ENCODE results near the gene GCSH. TPM values are rescaled to one million over a fixed set of nuclear protein-coding genes. Genes with fewer than 3 reads are reported as not detected.

Gene GCSH
- total RNA-seq, 2 donors from 2014 or later = 109 to 118 TPM

DNA sequence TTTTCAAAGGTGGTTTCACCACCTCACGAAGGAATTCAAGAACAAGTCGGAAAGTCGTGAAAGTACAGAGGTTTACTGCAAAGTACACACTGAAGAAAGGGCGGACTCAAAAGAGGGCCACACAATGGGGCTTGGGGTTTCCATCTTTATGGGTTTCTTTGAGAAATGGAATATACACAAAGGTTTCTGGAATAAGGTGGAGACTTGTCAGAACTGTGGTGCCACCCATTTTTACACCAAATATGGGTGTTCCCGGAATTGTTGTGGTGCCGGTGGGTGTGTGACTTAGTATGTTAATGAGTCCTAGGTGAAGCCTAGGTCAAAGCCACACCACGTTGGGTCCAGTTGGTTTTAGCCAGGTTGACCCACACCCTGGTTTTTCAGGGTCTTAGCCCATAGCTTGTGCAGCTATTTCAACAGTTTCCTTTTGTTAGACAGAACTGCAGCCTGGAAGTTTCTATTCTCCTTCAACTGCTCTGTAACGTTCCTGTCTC lies 567 bp upstream of the GCSH start:
- Histone ChIP-seq H3K4me1 (ENCODE audit: control insufficient read depth, insufficient read depth, low read length) (no peaks in the 10 kb centered on the region), H3K36me3 (ENCODE audit: control insufficient read depth, insufficient read depth, low read length) (peaks cover 19% of the 10 kb centered on the region), H3K27me3 (ENCODE audit: control insufficient read depth, insufficient read depth, low read length, poor library complexity, severe bottlenecking) (no peaks in the 10 kb centered on the region), H3K4me3 (ENCODE audit: low read length) (peak overlapping the region; percentile 65), H3K9ac (ENCODE audit: extremely low read depth, low read length, poor library complexity, severe bottlenecking) (no peak overlapping the region), H3K27ac (ENCODE audit: low read depth, low read length) (no peak overlapping the region), H3K9me3 (ENCODE audit: control insufficient read depth, low read length) (no peaks in the 10 kb centered on the region)
- 60% methylated on average over 5 to 8 of the region's 8 CpGs for WGBS, 2 experiments (ENCODE audit: insufficient coverage in 1 of 2, insufficient read length in 1 of 2)
- no peak for DNase-seq
- no peak for TF ChIP-seq CTCF (conservative IDR thresholded peaks at IDR 0.05)
- Mint-ChIP-seq H3K27me3 (ENCODE audit: insufficient read depth) (no peaks in the 10 kb centered on the region), H3K36me3 (ENCODE audit: low read depth) (peaks cover 8% of the 10 kb centered on the region), H3K4me1 (peaks cover 4% of the 10 kb centered on the region), H3K27ac (peak overlapping the region; percentile 11), H3K4me3 (peak overlapping the region; percentile 76), H3K9me3 (no peaks in the 10 kb centered on the region)

DNA sequence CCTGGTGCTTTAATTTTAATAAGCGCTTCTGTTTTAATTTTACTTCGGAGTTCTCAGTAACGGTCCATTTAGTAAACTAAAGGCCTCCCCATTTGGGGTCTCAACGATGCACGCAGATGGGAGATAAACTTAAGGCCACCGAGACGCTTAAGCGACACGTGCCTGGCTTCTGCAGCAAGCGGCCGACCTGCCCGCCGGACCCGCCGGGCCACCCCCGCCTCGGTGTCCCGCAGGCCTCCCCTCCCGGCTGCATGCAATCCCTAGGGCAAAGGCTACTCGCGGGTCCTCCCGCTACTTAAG lies 592 bp downstream of the GCSH start:
- Mint-ChIP-seq H3K9me3 (no peaks in the 10 kb centered on the region), H3K4me3 (peak overlapping the region; percentile 76), H3K27ac (no peak overlapping the region), H3K36me3 (ENCODE audit: low read depth) (peaks cover 14% of the 10 kb centered on the region), H3K4me1 (peaks cover 4% of the 10 kb centered on the region), H3K27me3 (ENCODE audit: insufficient read depth) (no peaks in the 10 kb centered on the region)
- no peak for DNase-seq
- Histone ChIP-seq H3K9me3 (ENCODE audit: control insufficient read depth, low read length) (no peaks in the 10 kb centered on the region), H3K4me1 (ENCODE audit: control insufficient read depth, insufficient read depth, low read length) (no peaks in the 10 kb centered on the region), H3K27ac (ENCODE audit: low read depth, low read length) (peak overlapping the region; percentile 41), H3K4me3 (ENCODE audit: low read length) (peak overlapping the region; percentile 94), H3K36me3 (ENCODE audit: control insufficient read depth, insufficient read depth, low read length) (peaks cover 28% of the 10 kb centered on the region), H3K9ac (ENCODE audit: extremely low read depth, low read length, poor library complexity, severe bottlenecking) (peak overlapping the region; percentile 68), H3K27me3 (ENCODE audit: control insufficient read depth, insufficient read depth, low read length, poor library complexity, severe bottlenecking) (no peaks in the 10 kb centered on the region)
- no peak for TF ChIP-seq CTCF (conservative IDR thresholded peaks at IDR 0.05)
- 0% methylated on average over 20 to 22 of the region's 22 CpGs for WGBS, 2 experiments (ENCODE audit: insufficient coverage in 1 of 2, insufficient read length in 1 of 2)

GRCh38 chr16:81094771-81095251 lies 1.4 kb downstream of the GCSH start:
- no peak for DNase-seq
- no peak overlapping the region for H3K27ac ChIP-seq (ENCODE audit: low read depth, low read length)
- no peaks in the 10 kb centered on the region for H3K4me1 ChIP-seq (ENCODE audit: control insufficient read depth, insufficient read depth, low read length)
- H3K4me3 ChIP-seq (ENCODE audit: low read length) = peak overlapping the region; percentile 94
- Mint-ChIP-seq H3K27me3 (ENCODE audit: insufficient read depth) (no peaks in the 10 kb centered on the region), H3K4me3 (peak overlapping the region; percentile 76), H3K9me3 (no peaks in the 10 kb centered on the region), H3K36me3 (ENCODE audit: low read depth) (peaks cover 22% of the 10 kb centered on the region), H3K4me1 (peaks cover 4% of the 10 kb centered on the region), H3K27ac (no peak overlapping the region)
- no peak for TF ChIP-seq CTCF (conservative IDR thresholded peaks at IDR 0.05)
- WGBS, 2 experiments (ENCODE audit: insufficient coverage in 1 of 2, insufficient read length in 1 of 2) = 72 to 82% methylated on average over 17 to 21 of the region's 21 CpGs
- H3K9ac ChIP-seq (ENCODE audit: extremely low read depth, low read length, poor library complexity, severe bottlenecking) = peak overlapping the region; percentile 68
- H3K27me3 ChIP-seq (ENCODE audit: control insufficient read depth, insufficient read depth, low read length, poor library complexity, severe bottlenecking) = no peaks in the 10 kb centered on the region
- no peaks in the 10 kb centered on the region for H3K9me3 ChIP-seq (ENCODE audit: control insufficient read depth, low read length)
- H3K36me3 ChIP-seq (ENCODE audit: control insufficient read depth, insufficient read depth, low read length) = peaks cover 36% of the 10 kb centered on the region

Measured in endodermal cell (in vitro differentiated cells).